A673 (cell line): ENCODE data around the gene SLF2.

ENCODE experiments used
- CTCF ChIP-seq: fragments of 300-800, 200-600 bp; sonication (generic); conservative IDR thresholded peaks from 2 replicates; pipeline ENCODE4 v1.5.1; 2017; ENCODE audit warnings: low read depth, mild to moderate bottlenecking, antibody characterized with exemption, low read length, moderate library complexity, mixed read lengths
- EZH2 ChIP-seq: fragments of 200-600 bp; sonication (generic); IDR thresholded peaks from 2 replicates; pipeline ENCODE4 v1.6.1; 2017; ENCODE audit warnings: borderline replicate concordance, low read depth, mild to moderate bottlenecking, mixed read lengths, antibody characterized with exemption, low read length; ENCODE audit not compliant: poor library complexity, severe bottlenecking

GRCh38 chr10:100968863-100969186 lies 56.1 kb downstream of the SLF2 start:
- TF ChIP-seq CTCF (no peak), EZH2 (no peak)
